SJSA1 (cell line): Measurements from ENCODE around the gene OR2T11. TPM values are rescaled to one million over a fixed set of nuclear protein-coding genes. Genes with fewer than 3 reads are reported as not detected.
"Not testable (repeated sequence)": the region's sequence is repeated elsewhere in the genome, so short reads cannot be mapped to it uniquely, and the experiment has no call there.

Experiments
- DNase-seq, 2 experiments: peaks; one replicate each; pipeline ENCODE4 v3.0.0-alpha.2; 2015 to 2020; ENCODE audit warnings: low spot score in 2 of 2, low read depth in 1 of 2
- H3K27ac ChIP-seq: fragments of 250-450 bp; sonication (Bioruptor Pico); 2 replicates; pipeline ENCODE4 v1.5.1; 2020; ENCODE audit warnings: mild to moderate bottlenecking, moderate library complexity
- H3K27me3 ChIP-seq: fragments of 250-450 bp; sonication (Bioruptor Pico); replicated peaks from 2 replicates; pipeline ENCODE4 v1.5.1; 2020; ENCODE audit warnings: mild to moderate bottlenecking, moderate library complexity
- H3K36me3 ChIP-seq: fragments of 250-450 bp; sonication (Bioruptor Pico); 2 replicates; pipeline ENCODE4 v1.5.1; 2020; ENCODE audit warnings: mild to moderate bottlenecking
- H3K4me1 ChIP-seq: fragments of 250-450 bp; sonication (Bioruptor Pico); replicated peaks from 2 replicates; pipeline ENCODE4 v1.6.1; 2021; ENCODE audit warnings: mild to moderate bottlenecking
- H3K4me3 ChIP-seq: fragments of 250-450 bp; sonication (Bioruptor Pico); 2 replicates; pipeline ENCODE4 v1.5.1; 2020; ENCODE audit warnings: mild to moderate bottlenecking
- H3K9me3 ChIP-seq: fragments of 250-450 bp; sonication (Bioruptor Pico); replicated peaks from 2 replicates; pipeline ENCODE4 v1.5.1; 2020; ENCODE audit warnings: mild to moderate bottlenecking
- total RNA-seq: library from RNA; depleted of rRNA; stranded (reverse); fragments of >200 nt; shearing (Covaris generic); gene quantifications from 2 replicates; pipeline ENCODE4 v1.2.3, GENCODE V29; 2014; rRNA removed

The OR2T11 gene
- total RNA-seq, 1 experiment from 2014 or later = not detected

- H3K4me3 ChIP-seq = no peak overlapping the region
- no peaks in the 10 kb centered on the region for H3K27me3 ChIP-seq
- no peaks in the 10 kb centered on the region for H3K36me3 ChIP-seq
- H3K27ac ChIP-seq = no peak overlapping the region
- H3K9me3 ChIP-seq = no peaks in the 10 kb centered on the region
- H3K4me1 ChIP-seq = no peaks in the 10 kb centered on the region
- no peak for DNase-seq
Measured at GRCh38 chr1:248596615-248597014, 38.3 kb downstream of the OR2T11 start.

- H3K27me3 ChIP-seq = no peaks in the 10 kb centered on the region
- H3K27ac ChIP-seq = no peak overlapping the region
- H3K9me3 ChIP-seq = no peaks in the 10 kb centered on the region
- H3K4me1 ChIP-seq = no peaks in the 10 kb centered on the region
- H3K4me3 ChIP-seq = no peak overlapping the region
- no peak for DNase-seq
- H3K36me3 ChIP-seq = no peaks in the 10 kb centered on the region
Measured at GRCh38 chr1:248593226-248593625, 41.7 kb downstream of the OR2T11 start.

GRCh38 chr1:248592655-248593054, 42.2 kb downstream of the OR2T11 start:
- Histone ChIP-seq H3K27me3 (no peaks in the 10 kb centered on the region), H3K36me3 (no peaks in the 10 kb centered on the region), H3K4me1 (no peaks in the 10 kb centered on the region), H3K9me3 (no peaks in the 10 kb centered on the region), H3K27ac (no peak overlapping the region), H3K4me3 (no peak overlapping the region)
- DNase-seq = no peak

- Histone ChIP-seq H3K4me1 (no peaks in the 10 kb centered on the region), H3K4me3 (no peak overlapping the region), H3K27me3 (no peaks in the 10 kb centered on the region), H3K9me3 (no peaks in the 10 kb centered on the region), H3K27ac (no peak overlapping the region), H3K36me3 (no peaks in the 10 kb centered on the region)
- no peak for DNase-seq
Measured at GRCh38 chr1:248590055-248590454, 44.8 kb downstream of the OR2T11 start.

GRCh38 chr1:248589334-248589733, 45.6 kb downstream of the OR2T11 start:
- Histone ChIP-seq H3K27ac (no peak overlapping the region), H3K4me3 (no peak overlapping the region), H3K9me3 (no peaks in the 10 kb centered on the region), H3K36me3 (no peaks in the 10 kb centered on the region), H3K27me3 (no peaks in the 10 kb centered on the region), H3K4me1 (no peaks in the 10 kb centered on the region)
- DNase-seq = no peak

GRCh38 chr1:248585266-248585665, 49.6 kb downstream of the OR2T11 start:
- H3K4me3 ChIP-seq = no peak overlapping the region
- no peaks in the 10 kb centered on the region for H3K4me1 ChIP-seq
- no peaks in the 10 kb centered on the region for H3K27me3 ChIP-seq
- no peak for DNase-seq
- no peaks in the 10 kb centered on the region for H3K36me3 ChIP-seq
- no peak overlapping the region for H3K27ac ChIP-seq
- H3K9me3 ChIP-seq = no peaks in the 10 kb centered on the region

- DNase-seq = no peak
- Histone ChIP-seq H3K27ac (no peak overlapping the region), H3K9me3 (no peaks in the 10 kb centered on the region), H3K36me3 (no peaks in the 10 kb centered on the region), H3K27me3 (no peaks in the 10 kb centered on the region), H3K4me3 (no peak overlapping the region), H3K4me1 (no peaks in the 10 kb centered on the region)
Measured at GRCh38 chr1:248576260-248576980, 58.5 kb downstream of the OR2T11 start.

GRCh38 chr1:248574657-248575056, 60.2 kb downstream of the OR2T11 start, which contains the start of gene OR2T34:
Gene OR2T34, minus strand, starts transcription at chr1:248574757. Its CDS starts 0 bp downstream, at chr1:248574757.
- not testable (repeated sequence) for H3K27me3 ChIP-seq, H3K4me1 ChIP-seq, H3K4me3 ChIP-seq, DNase-seq, H3K27ac ChIP-seq, H3K36me3 ChIP-seq, H3K9me3 ChIP-seq

GRCh38 chr1:248573856-248574255, 61.0 kb downstream of the OR2T11 start:
- H3K4me1 ChIP-seq, DNase-seq, H3K9me3 ChIP-seq, H3K36me3 ChIP-seq, H3K27me3 ChIP-seq, H3K27ac ChIP-seq, H3K4me3 ChIP-seq: not testable (repeated sequence)

Other genes with a start within 250 kb of the OR2T11 start
- gene OR2T1, start 232.0 kb downstream of the OR2T11 start, total RNA-seq = not detected in 2 replicates
- not detected in 2 replicates for gene OR2T2, start 189.5 kb downstream of the OR2T11 start, total RNA-seq
- gene OR2T3, start 161.7 kb downstream of the OR2T11 start, total RNA-seq = not detected in 2 replicates
- not detected in 2 replicates for gene OR2T5, start 146.5 kb downstream of the OR2T11 start, total RNA-seq
- gene OR2G6, start 127.0 kb downstream of the OR2T11 start, total RNA-seq = not detected in 2 replicates
- gene OR2T29, start 72.3 kb downstream of the OR2T11 start, total RNA-seq = not detected in 2 replicates
- not detected in 2 replicates for gene OR2T34, start 60.3 kb downstream of the OR2T11 start, total RNA-seq
- not detected in 2 replicates for gene OR2T10, start 37.4 kb downstream of the OR2T11 start, total RNA-seq
- gene OR2T35, start 10.2 kb upstream of the OR2T11 start, total RNA-seq = not detected in 2 replicates
- not detected in 2 replicates for gene OR2T27, start 20.4 kb upstream of the OR2T11 start, total RNA-seq
- not detected in 2 replicates for gene OR14I1, start 67.7 kb upstream of the OR2T11 start, total RNA-seq
- not detected in 2 replicates for gene LYPD8, start 120.7 kb upstream of the OR2T11 start, total RNA-seq
- gene SH3BP5L, start 190.8 kb upstream of the OR2T11 start, total RNA-seq = 26.1 and 34.1 TPM in 2 replicates
- gene ZNF672, start 203.1 kb upstream of the OR2T11 start, total RNA-seq = 23.1 and 27.7 TPM in 2 replicates
- 8.8 and 11.1 TPM in 2 replicates for gene ZNF692, start 224.0 kb upstream of the OR2T11 start, total RNA-seq